SK-N-SH (cell line): Measurements from ENCODE around the gene IRF2.

Experiments used
- FOXJ3 ChIP-seq: sonication (generic); formaldehyde crosslinking; IDR thresholded peaks from 2 replicates; pipeline ENCODE4 v1.5.1; 2020; ENCODE audit warnings: mild to moderate bottlenecking, missing genetic modification reagents
- FOXM1 ChIP-seq: IDR thresholded peaks from 2 replicates; pipeline ENCODE4 v1.4.0; 2012; ENCODE audit warnings: low read depth, mild to moderate bottlenecking
- MEF2A ChIP-seq: IDR thresholded peaks from 2 replicates; pipeline ENCODE4 v1.4.0; 2012; ENCODE audit warnings: low read depth, borderline replicate concordance
- MXI1 ChIP-seq: IDR thresholded peaks from 2 replicates; pipeline ENCODE4 v1.6.1; 2012; ENCODE audit warnings: mild to moderate bottlenecking, low read depth, low read length, improper control_type of control experiment
- POLR2AphosphoS5 ChIP-seq: IDR thresholded peaks from 2 replicates; pipeline ENCODE4 v1.6.1; 2012; ENCODE audit warnings: low read depth, low read length
- RXRA ChIP-seq: IDR thresholded peaks from 2 replicates; pipeline ENCODE4 v1.4.0; 2012; ENCODE audit warnings: low read depth, mild to moderate bottlenecking, borderline replicate concordance
- SIN3A ChIP-seq: IDR thresholded peaks from 2 replicates; pipeline ENCODE4 v1.6.1; 2012; ENCODE audit warnings: low read depth, mild to moderate bottlenecking, low read length, moderate library complexity, borderline replicate concordance
- TAF1 ChIP-seq: IDR thresholded peaks from 2 replicates; pipeline ENCODE4 v1.6.1; 2012; ENCODE audit warnings: low read depth, mild to moderate bottlenecking, low read length, moderate library complexity, borderline replicate concordance
- TF ChIP-seq, protein P1 (sequence below): fragments of 200-600 bp; sonication (generic); IDR thresholded peaks from 2 replicates; pipeline ENCODE4 v1.6.1; 2017; ENCODE audit warnings: antibody characterized with exemption, mild to moderate bottlenecking, moderate library complexity

DNA sequence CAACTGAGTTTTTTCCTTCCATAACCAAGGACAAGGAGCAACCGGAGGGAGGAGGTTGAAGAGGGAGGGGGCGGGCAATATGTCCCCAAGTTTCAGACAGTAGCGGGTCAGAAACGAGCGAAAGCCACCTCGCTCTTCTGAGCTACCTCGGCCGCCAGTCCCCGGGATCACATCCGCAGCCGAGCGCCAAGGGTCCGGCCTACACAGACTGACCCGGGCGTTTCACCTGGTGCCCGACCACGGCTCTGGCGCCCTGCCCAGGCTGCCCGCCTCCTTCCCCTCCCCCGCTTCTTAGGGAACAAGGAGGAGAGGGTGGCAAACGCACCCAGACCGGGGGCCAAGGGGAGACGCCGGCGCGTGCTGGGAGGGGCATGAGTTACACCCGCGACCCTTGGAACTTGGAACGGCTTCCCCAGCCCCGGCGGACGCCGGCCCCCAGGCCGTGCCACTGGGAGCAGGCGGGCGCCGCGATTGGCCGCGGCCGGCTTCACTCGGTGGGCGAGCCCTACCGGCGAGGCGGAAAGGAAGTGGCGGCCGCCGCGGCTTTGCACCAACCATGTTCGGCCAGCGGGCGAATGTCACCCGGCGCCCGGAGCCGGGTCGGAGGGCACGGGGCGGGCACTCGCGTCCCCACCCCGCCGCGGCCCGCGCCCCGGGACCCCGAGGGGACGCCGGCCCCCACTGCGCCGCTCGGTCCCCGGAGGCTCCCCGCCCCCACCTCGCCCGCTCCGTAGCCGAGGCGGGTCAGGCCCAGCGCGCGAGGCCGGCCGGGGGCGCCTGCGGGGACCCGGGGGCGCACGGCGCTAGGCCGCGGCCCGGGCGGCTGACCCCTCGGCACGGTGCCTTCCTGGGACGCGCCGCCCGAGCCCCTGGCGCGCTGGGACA is 1.5 kb downstream of the IRF2 start:
- peak; percentile 69; the same call in 1 of the 2 replicates for TF ChIP-seq MXI1
- no peak for TF ChIP-seq RXRA
- TF ChIP-seq, protein P1, sequence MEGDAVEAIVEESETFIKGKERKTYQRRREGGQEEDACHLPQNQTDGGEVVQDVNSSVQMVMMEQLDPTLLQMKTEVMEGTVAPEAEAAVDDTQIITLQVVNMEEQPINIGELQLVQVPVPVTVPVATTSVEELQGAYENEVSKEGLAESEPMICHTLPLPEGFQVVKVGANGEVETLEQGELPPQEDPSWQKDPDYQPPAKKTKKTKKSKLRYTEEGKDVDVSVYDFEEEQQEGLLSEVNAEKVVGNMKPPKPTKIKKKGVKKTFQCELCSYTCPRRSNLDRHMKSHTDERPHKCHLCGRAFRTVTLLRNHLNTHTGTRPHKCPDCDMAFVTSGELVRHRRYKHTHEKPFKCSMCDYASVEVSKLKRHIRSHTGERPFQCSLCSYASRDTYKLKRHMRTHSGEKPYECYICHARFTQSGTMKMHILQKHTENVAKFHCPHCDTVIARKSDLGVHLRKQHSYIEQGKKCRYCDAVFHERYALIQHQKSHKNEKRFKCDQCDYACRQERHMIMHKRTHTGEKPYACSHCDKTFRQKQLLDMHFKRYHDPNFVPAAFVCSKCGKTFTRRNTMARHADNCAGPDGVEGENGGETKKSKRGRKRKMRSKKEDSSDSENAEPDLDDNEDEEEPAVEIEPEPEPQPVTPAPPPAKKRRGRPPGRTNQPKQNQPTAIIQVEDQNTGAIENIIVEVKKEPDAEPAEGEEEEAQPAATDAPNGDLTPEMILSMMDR, result no peak
- TF ChIP-seq POLR2AphosphoS5, result peak; percentile 70; the same call in 1 of the 2 replicates
- no peak for TF ChIP-seq FOXM1
- peak; percentile 37; the same call in 1 of the 2 replicates for TF ChIP-seq SIN3A
- no peak; the same call in 1 of the 2 replicates for TF ChIP-seq TAF1
- no peak for TF ChIP-seq MEF2A
- TF ChIP-seq FOXJ3 (CRISPR knock-in tag), result no peak
